ENCODE measurements around the gene TUBB3.

TUBB3 gene

DNA sequence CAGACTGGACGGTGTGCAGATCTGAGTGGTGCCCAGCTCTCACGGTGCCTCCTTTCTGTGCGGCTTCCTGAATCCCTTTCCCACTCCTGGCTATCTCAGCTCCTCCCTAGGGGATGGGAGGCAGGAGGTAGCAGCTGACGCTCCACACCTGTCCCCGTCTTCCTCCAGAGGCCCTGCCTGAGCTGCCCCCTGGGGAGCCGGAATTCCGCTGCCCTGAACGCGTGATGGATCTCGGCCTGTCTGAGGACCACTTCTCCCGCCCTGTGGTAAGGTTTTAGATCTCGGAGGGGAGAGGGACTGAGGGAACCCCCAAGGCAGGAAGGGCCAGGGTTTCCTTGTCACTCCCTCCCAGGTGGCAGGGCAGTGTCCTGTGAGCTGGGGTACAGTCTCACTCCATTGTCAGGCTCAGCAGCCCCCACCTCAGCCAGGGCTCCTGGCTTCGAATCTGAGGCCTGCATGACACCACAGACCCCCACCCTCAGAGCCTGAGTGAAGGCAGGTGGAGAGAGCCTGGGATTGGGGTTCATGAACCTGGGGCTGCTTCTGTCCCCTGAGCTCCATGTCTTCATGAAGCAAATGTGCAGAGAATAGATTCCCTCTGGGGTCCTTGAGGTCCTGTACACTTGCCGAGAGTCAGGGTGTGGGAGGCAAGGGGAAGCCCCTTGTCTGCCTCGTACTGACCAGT lies 32.0 kb downstream of the TUBB3 start:
- no peak overlapping the region for H3K4me3 ChIP-seq (ENCODE audit: insufficient read depth, low read depth, low read length)
- H3K9me3 ChIP-seq (ENCODE audit: control insufficient read depth, low read length) = no peaks in the 10 kb centered on the region
- peaks cover 9% of the 10 kb centered on the region for H3K36me3 ChIP-seq (ENCODE audit: control insufficient read depth, insufficient read depth, low read length)
- H3K27ac ChIP-seq (ENCODE audit: insufficient read depth, low read depth, low read length, poor library complexity, severe bottlenecking) = no peak overlapping the region
- WGBS, 2 experiments = 84 to 89% methylated on average over 15 of the region's 15 CpGs
- no peaks in the 10 kb centered on the region for H3K4me1 ChIP-seq (ENCODE audit: control insufficient read depth, insufficient read depth, low read length)
- no peaks in the 10 kb centered on the region for H3K27me3 ChIP-seq (ENCODE audit: control insufficient read depth, insufficient read depth, low read length, poor library complexity, severe bottlenecking)

DNA sequence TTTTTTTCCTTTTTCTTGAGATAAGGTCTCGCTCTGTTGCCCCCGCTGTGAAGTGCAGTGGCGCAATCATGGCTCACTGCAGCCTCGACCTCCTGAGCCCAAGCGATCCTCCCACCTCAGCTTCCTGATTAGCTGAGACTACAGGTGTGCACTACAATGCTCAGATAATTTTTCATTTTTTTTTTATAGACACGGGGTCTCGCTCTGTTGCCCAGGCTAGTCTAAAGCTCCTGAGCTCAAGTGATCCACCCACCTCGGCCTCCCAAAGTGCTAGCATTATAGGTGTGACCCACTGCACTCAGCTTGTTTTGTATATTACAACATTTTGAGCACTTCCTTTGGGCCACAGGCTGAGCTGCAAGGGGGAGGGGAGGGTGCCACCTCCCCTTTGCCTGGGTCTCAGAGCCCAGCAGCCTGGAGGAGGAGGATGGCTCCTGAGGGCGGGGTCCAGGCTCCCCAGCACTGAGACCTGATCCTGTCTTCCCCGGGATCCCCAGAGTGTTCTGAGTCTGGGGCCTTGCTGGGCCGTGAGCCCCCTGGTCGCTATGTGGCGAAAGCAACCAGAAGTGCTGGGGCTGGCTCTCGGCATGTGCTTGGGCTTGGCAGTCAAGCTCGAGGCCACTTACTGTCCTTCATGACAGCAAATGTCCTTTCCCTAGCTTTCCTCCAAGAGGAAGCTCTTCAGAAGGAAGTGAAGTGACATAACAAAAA lies 33.5 kb downstream of the TUBB3 start:
- Histone ChIP-seq H3K27ac (ENCODE audit: insufficient read depth, low read depth, low read length, poor library complexity, severe bottlenecking) (no peak overlapping the region), H3K36me3 (ENCODE audit: control insufficient read depth, insufficient read depth, low read length) (peaks cover 9% of the 10 kb centered on the region), H3K27me3 (ENCODE audit: control insufficient read depth, insufficient read depth, low read length, poor library complexity, severe bottlenecking) (no peaks in the 10 kb centered on the region), H3K9me3 (ENCODE audit: control insufficient read depth, low read length) (no peaks in the 10 kb centered on the region), H3K4me3 (ENCODE audit: insufficient read depth, low read depth, low read length) (no peak overlapping the region), H3K4me1 (ENCODE audit: control insufficient read depth, insufficient read depth, low read length) (no peaks in the 10 kb centered on the region)
- WGBS, 2 experiments = 95 to 96% methylated on average over 15 of the region's 15 CpGs

GRCh38 chr16:89957216-89957785 lies 34.2 kb downstream of the TUBB3 start:
- Histone ChIP-seq H3K36me3 (ENCODE audit: control insufficient read depth, insufficient read depth, low read length) (peaks cover 9% of the 10 kb centered on the region), H3K27me3 (ENCODE audit: control insufficient read depth, insufficient read depth, low read length, poor library complexity, severe bottlenecking) (no peaks in the 10 kb centered on the region), H3K4me3 (ENCODE audit: insufficient read depth, low read depth, low read length) (no peak overlapping the region), H3K4me1 (ENCODE audit: control insufficient read depth, insufficient read depth, low read length) (no peaks in the 10 kb centered on the region), H3K27ac (ENCODE audit: insufficient read depth, low read depth, low read length, poor library complexity, severe bottlenecking) (no peak overlapping the region), H3K9me3 (ENCODE audit: control insufficient read depth, low read length) (no peaks in the 10 kb centered on the region)
- 95 to 96% methylated on average over 23 of the region's 23 CpGs for WGBS, 2 experiments

GRCh38 chr16:89958068-89958467 lies 34.9 kb downstream of the TUBB3 start:
- Histone ChIP-seq H3K27me3 (ENCODE audit: control insufficient read depth, insufficient read depth, low read length, poor library complexity, severe bottlenecking) (no peaks in the 10 kb centered on the region), H3K4me3 (ENCODE audit: insufficient read depth, low read depth, low read length) (no peak overlapping the region), H3K4me1 (ENCODE audit: control insufficient read depth, insufficient read depth, low read length) (no peaks in the 10 kb centered on the region), H3K27ac (ENCODE audit: insufficient read depth, low read depth, low read length, poor library complexity, severe bottlenecking) (no peak overlapping the region), H3K36me3 (ENCODE audit: control insufficient read depth, insufficient read depth, low read length) (peaks cover 9% of the 10 kb centered on the region), H3K9me3 (ENCODE audit: control insufficient read depth, low read length) (no peaks in the 10 kb centered on the region)
- WGBS, 2 experiments = 86 to 87% methylated on average over 7 of the region's 7 CpGs

GRCh38 chr16:89958596-89958995 lies 35.5 kb downstream of the TUBB3 start:
- Histone ChIP-seq H3K4me1 (ENCODE audit: control insufficient read depth, insufficient read depth, low read length) (no peaks in the 10 kb centered on the region), H3K27me3 (ENCODE audit: control insufficient read depth, insufficient read depth, low read length, poor library complexity, severe bottlenecking) (no peaks in the 10 kb centered on the region), H3K4me3 (ENCODE audit: insufficient read depth, low read depth, low read length) (no peak overlapping the region), H3K36me3 (ENCODE audit: control insufficient read depth, insufficient read depth, low read length) (peaks cover 9% of the 10 kb centered on the region), H3K27ac (ENCODE audit: insufficient read depth, low read depth, low read length, poor library complexity, severe bottlenecking) (no peak overlapping the region), H3K9me3 (ENCODE audit: control insufficient read depth, low read length) (no peaks in the 10 kb centered on the region)
- 96% methylated on average over 10 of the region's 10 CpGs for WGBS, 2 experiments

DNA sequence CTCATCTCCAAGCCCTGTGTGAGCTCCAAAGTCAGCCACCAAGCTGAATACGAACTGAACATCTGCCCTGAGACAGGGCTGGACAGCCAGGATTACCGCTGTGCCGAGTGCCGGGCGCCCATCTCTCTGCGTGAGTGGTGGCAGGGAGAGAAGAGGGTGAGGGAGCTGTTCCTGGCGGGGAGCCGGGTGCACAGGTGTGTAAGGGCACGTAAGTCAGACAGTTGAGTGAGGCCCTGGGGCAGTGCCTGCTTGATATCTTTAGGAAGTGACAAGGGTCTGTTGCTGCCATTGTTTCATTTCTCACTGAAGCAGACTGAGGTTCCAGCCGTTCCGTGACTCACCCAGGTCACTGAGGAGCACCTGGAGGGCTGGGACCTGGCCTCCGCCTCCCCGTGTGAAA lies 37.8 kb downstream of the TUBB3 start:
- H3K4me3 ChIP-seq (ENCODE audit: insufficient read depth, low read depth, low read length) = no peak overlapping the region
- no peaks in the 10 kb centered on the region for H3K9me3 ChIP-seq (ENCODE audit: control insufficient read depth, low read length)
- H3K36me3 ChIP-seq (ENCODE audit: control insufficient read depth, insufficient read depth, low read length) = peaks cover 9% of the 10 kb centered on the region
- WGBS, 2 experiments = 96% methylated on average over 13 of the region's 13 CpGs
- no peaks in the 10 kb centered on the region for H3K27me3 ChIP-seq (ENCODE audit: control insufficient read depth, insufficient read depth, low read length, poor library complexity, severe bottlenecking)
- H3K27ac ChIP-seq (ENCODE audit: insufficient read depth, low read depth, low read length, poor library complexity, severe bottlenecking) = no peak overlapping the region
- no peaks in the 10 kb centered on the region for H3K4me1 ChIP-seq (ENCODE audit: control insufficient read depth, insufficient read depth, low read length)

- H3K36me3 ChIP-seq (ENCODE audit: control insufficient read depth, insufficient read depth, low read length) = peaks cover 9% of the 10 kb centered on the region
- H3K4me1 ChIP-seq (ENCODE audit: control insufficient read depth, insufficient read depth, low read length) = no peaks in the 10 kb centered on the region
- H3K27me3 ChIP-seq (ENCODE audit: control insufficient read depth, insufficient read depth, low read length, poor library complexity, severe bottlenecking) = no peaks in the 10 kb centered on the region
- H3K27ac ChIP-seq (ENCODE audit: insufficient read depth, low read depth, low read length, poor library complexity, severe bottlenecking) = no peak overlapping the region
- H3K4me3 ChIP-seq (ENCODE audit: insufficient read depth, low read depth, low read length) = no peak overlapping the region
- no peaks in the 10 kb centered on the region for H3K9me3 ChIP-seq (ENCODE audit: control insufficient read depth, low read length)
- 96 to 98% methylated on average over 23 of the region's 23 CpGs for WGBS, 2 experiments
These were observed 38.8 kb downstream of the TUBB3 start for GRCh38 chr16:89961920-89962319.

DNA sequence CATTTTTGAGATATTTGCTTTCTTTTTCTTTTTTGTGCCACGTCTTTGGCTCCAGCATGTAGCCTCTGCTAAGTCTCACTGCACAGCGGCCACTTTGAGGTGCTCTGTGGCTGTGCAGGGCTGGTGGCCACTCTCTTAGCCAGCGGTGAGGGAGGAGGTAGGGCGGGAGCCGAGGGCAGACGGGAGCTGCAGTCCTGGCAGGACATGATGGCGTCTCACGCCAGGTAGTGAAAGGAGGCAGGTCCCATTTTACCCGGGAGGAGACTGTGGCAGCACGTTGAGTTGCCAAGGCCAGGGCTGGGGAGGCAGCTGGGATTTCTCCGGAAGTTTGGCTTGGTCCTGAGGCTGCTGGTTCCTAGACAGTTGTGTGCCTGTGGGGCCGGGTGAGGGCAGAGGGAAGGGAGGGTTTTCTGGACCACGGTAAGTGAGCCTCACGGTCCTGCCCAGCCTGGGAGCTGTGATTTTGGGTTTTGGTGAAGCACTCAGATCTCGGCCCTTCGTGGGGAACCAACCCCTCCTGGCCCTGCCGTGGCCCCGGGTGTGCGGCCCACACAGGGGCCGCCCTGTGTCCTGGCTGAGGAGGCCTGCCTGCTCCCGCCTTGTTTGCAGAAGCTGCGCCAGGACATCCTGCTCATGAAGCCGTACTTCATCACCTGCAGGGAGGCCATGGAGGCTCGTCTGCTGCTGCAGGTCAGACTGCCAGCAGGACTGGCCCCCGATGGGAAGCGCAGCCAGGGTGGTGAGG lies 39.8 kb downstream of the TUBB3 start:
- H3K36me3 ChIP-seq (ENCODE audit: control insufficient read depth, insufficient read depth, low read length) = peaks cover 9% of the 10 kb centered on the region
- H3K27me3 ChIP-seq (ENCODE audit: control insufficient read depth, insufficient read depth, low read length, poor library complexity, severe bottlenecking) = no peaks in the 10 kb centered on the region
- no peaks in the 10 kb centered on the region for H3K4me1 ChIP-seq (ENCODE audit: control insufficient read depth, insufficient read depth, low read length)
- 89 to 91% methylated on average over 26 of the region's 26 CpGs for WGBS, 2 experiments
- no peak overlapping the region for H3K4me3 ChIP-seq (ENCODE audit: insufficient read depth, low read depth, low read length)
- no peak overlapping the region for H3K27ac ChIP-seq (ENCODE audit: insufficient read depth, low read depth, low read length, poor library complexity, severe bottlenecking)
- H3K9me3 ChIP-seq (ENCODE audit: control insufficient read depth, low read length) = no peaks in the 10 kb centered on the region

- no peaks in the 10 kb centered on the region for H3K4me1 ChIP-seq (ENCODE audit: control insufficient read depth, insufficient read depth, low read length)
- no peaks in the 10 kb centered on the region for H3K9me3 ChIP-seq (ENCODE audit: control insufficient read depth, low read length)
- H3K27ac ChIP-seq (ENCODE audit: insufficient read depth, low read depth, low read length, poor library complexity, severe bottlenecking) = no peak overlapping the region
- no peaks in the 10 kb centered on the region for H3K36me3 ChIP-seq (ENCODE audit: control insufficient read depth, insufficient read depth, low read length)
- H3K27me3 ChIP-seq (ENCODE audit: control insufficient read depth, insufficient read depth, low read length, poor library complexity, severe bottlenecking) = no peaks in the 10 kb centered on the region
- H3K4me3 ChIP-seq (ENCODE audit: insufficient read depth, low read depth, low read length) = no peak overlapping the region
- 93 to 96% methylated on average over 25 of the region's 25 CpGs for WGBS, 2 experiments
These were observed 41.1 kb downstream of the TUBB3 start for GRCh38 chr16:89964201-89964600.
